HEK293 (cell line): ENCODE results near the gene TRUB2.

ENCODE experiments used
- CTCF ChIA-PET: fragments of 350-600 bp; formaldehyde crosslinking; extraction: SDS; loops from one replicate; lab custom pipeline; 2021; ENCODE audit warnings: antibody characterized with exemption; lab: Yijun Ruan, JAX
- POLR2A ChIA-PET: fragments of 300-600 bp; formaldehyde crosslinking; extraction: SDS; loops from one replicate; lab custom pipeline; 2020; ENCODE audit warnings: antibody characterized with exemption, inconsistent platforms; lab: Yijun Ruan, JAX
- H3K27ac ChIP-seq: fragments of 200-500 bp; sonication (Bioruptor generic); 2 replicates; pipeline ENCODE4 v1.5.1; 2014; ENCODE audit warnings: low read depth, low read length, control low read depth, inconsistent platforms; ENCODE audit errors: extremely low read depth
- H3K36me3 ChIP-seq, 2 experiments: fragments of 200-500 bp in 1 of 2; sonication (Bioruptor generic) in 1 of 2; 1 replicate in 1 of 2; 2 replicates in 1 of 2; pipeline ENCODE4 v1.5.1; 2014 to 2017; ENCODE audit warnings: inconsistent platforms in 2 of 2, low read length in 2 of 2; ENCODE audit not compliant: control insufficient read depth in 2 of 2, insufficient read depth in 1 of 2
- H3K4me1 ChIP-seq: fragments of 200-500 bp; sonication (Bioruptor generic); 2 replicates; pipeline ENCODE4 v1.5.1; 2014; ENCODE audit warnings: mild to moderate bottlenecking, low read length, inconsistent platforms; ENCODE audit not compliant: control insufficient read depth, insufficient read depth
- H3K4me3 ChIP-seq: 2 replicates; pipeline ENCODE4 v1.5.1; 2011; ENCODE audit warnings: low read depth, mild to moderate bottlenecking, control low read depth, low read length, moderate library complexity
- H3K9me3 ChIP-seq: fragments of 200-500 bp; sonication (Bioruptor generic); 2 replicates; pipeline ENCODE4 v1.5.1; 2014; ENCODE audit warnings: low read depth, low read length, inconsistent platforms; ENCODE audit not compliant: control insufficient read depth, insufficient read depth
- KLF17 ChIP-seq: fragments of 450-650 bp; formaldehyde crosslinking; IDR thresholded peaks from 2 replicates; pipeline ENCODE4 v1.5.1; 2016; ENCODE audit warnings: missing biosample characterization, missing genetic modification characterization
- MEIS1 ChIP-seq: sonication (generic); formaldehyde crosslinking; IDR thresholded peaks from 2 replicates; pipeline ENCODE4 v1.8.1; 2022; ENCODE audit warnings: missing genetic modification reagents, mild to moderate bottlenecking, borderline replicate concordance
- PRDM1 ChIP-seq: fragments of 450-650 bp; formaldehyde crosslinking; IDR thresholded peaks from 2 replicates; pipeline ENCODE4; 2016; ENCODE audit warnings: missing biosample characterization, missing genetic modification characterization
- PRDM4 ChIP-seq: fragments of 450-650 bp; formaldehyde crosslinking; IDR thresholded peaks from 2 replicates; pipeline ENCODE4 v1.5.1; 2017; ENCODE audit warnings: missing biosample characterization, missing genetic modification characterization
- SETDB1 ChIP-seq: IDR thresholded peaks from one replicate; pipeline ENCODE4 v1.6.1; 2017; ENCODE audit warnings: mild to moderate bottlenecking, low read length, moderate library complexity, mixed read lengths; ENCODE audit not compliant: insufficient read length
- SP3 ChIP-seq: fragments of 450-650 bp; formaldehyde crosslinking; IDR thresholded peaks from 2 replicates; pipeline ENCODE4 v1.5.1; 2016; ENCODE audit warnings: missing biosample characterization, missing genetic modification characterization
- ZNF10 ChIP-seq: fragments of 450-650 bp; formaldehyde crosslinking; IDR thresholded peaks from 2 replicates; pipeline ENCODE4 v1.5.1; 2017; ENCODE audit warnings: missing biosample characterization, missing genetic modification characterization
- ZNF16 ChIP-seq: fragments of 450-650 bp; formaldehyde crosslinking; IDR thresholded peaks from 2 replicates; pipeline ENCODE4 v1.5.1; 2016; ENCODE audit warnings: low read depth, missing biosample characterization, missing genetic modification characterization
- ZNF175 ChIP-seq: fragments of 450-650 bp; formaldehyde crosslinking; IDR thresholded peaks from 2 replicates; pipeline ENCODE4 v1.5.1; 2016; ENCODE audit warnings: missing biosample characterization, missing genetic modification characterization
- ZNF324 ChIP-seq: fragments of 450-650 bp; formaldehyde crosslinking; IDR thresholded peaks from 2 replicates; pipeline ENCODE4 v1.5.1; 2016; ENCODE audit warnings: missing biosample characterization, missing genetic modification characterization
- ZNF350 ChIP-seq: fragments of 450-650 bp; formaldehyde crosslinking; IDR thresholded peaks from 2 replicates; pipeline ENCODE4 v1.5.0; 2017; ENCODE audit warnings: missing biosample characterization, mild to moderate bottlenecking, missing genetic modification characterization
- ZNF391 ChIP-seq: fragments of 450-650 bp; formaldehyde crosslinking; IDR thresholded peaks from 2 replicates; pipeline ENCODE4 v1.5.1; 2016; ENCODE audit warnings: low read depth, missing biosample characterization, missing genetic modification characterization, borderline replicate concordance
- ZNF449 ChIP-seq: fragments of 450-650 bp; formaldehyde crosslinking; IDR thresholded peaks from 2 replicates; pipeline ENCODE4 v1.5.1; 2017; ENCODE audit warnings: missing biosample characterization, mild to moderate bottlenecking, missing genetic modification characterization, moderate library complexity
- ZNF529 ChIP-seq: fragments of 450-650 bp; formaldehyde crosslinking; IDR thresholded peaks from 2 replicates; pipeline ENCODE4 v1.5.1; 2017; ENCODE audit warnings: missing genetic modification characterization, missing biosample characterization; ENCODE audit not compliant: insufficient replicate concordance
- ZNF549 ChIP-seq: fragments of 450-650 bp; IDR thresholded peaks from 2 replicates; pipeline ENCODE4 v1.5.1; 2018; ENCODE audit warnings: missing biosample characterization, missing genetic modification characterization, mild to moderate bottlenecking, inconsistent platforms, moderate library complexity
- ZNF558 ChIP-seq: fragments of 450-650 bp; formaldehyde crosslinking; IDR thresholded peaks from 2 replicates; pipeline ENCODE4 v1.5.1; 2016; ENCODE audit warnings: missing biosample characterization, missing genetic modification characterization
- ZNF571 ChIP-seq: fragments of 450-650 bp; formaldehyde crosslinking; IDR thresholded peaks from 2 replicates; pipeline ENCODE4 v1.5.0; 2017; ENCODE audit warnings: missing biosample characterization, missing genetic modification characterization
- ZNF596 ChIP-seq: fragments of 450-650 bp; IDR thresholded peaks from 2 replicates; pipeline ENCODE4 v1.5.0; 2018; ENCODE audit warnings: missing biosample characterization, mild to moderate bottlenecking, missing genetic modification characterization, moderate library complexity
- ZNF621 ChIP-seq: fragments of 450-650 bp; formaldehyde crosslinking; IDR thresholded peaks from 2 replicates; pipeline ENCODE4 v1.5.1; 2017; ENCODE audit warnings: missing biosample characterization, missing genetic modification characterization
- ZNF645 ChIP-seq: fragments of 450-650 bp; formaldehyde crosslinking; IDR thresholded peaks from 2 replicates; pipeline ENCODE4; 2016; ENCODE audit warnings: missing biosample characterization, missing genetic modification characterization
- ZNF792 ChIP-seq: fragments of 450-650 bp; formaldehyde crosslinking; IDR thresholded peaks from 2 replicates; pipeline ENCODE4 v1.5.1; 2016; ENCODE audit warnings: missing biosample characterization, missing genetic modification characterization
- ZSCAN18 ChIP-seq: fragments of 450-650 bp; formaldehyde crosslinking; IDR thresholded peaks from 2 replicates; pipeline ENCODE4 v1.5.1; 2016; ENCODE audit warnings: missing biosample characterization, missing genetic modification characterization

Gene TRUB2

GRCh38 chr9:128292009-128292408 is 30.2 kb downstream of the TRUB2 start:
- ChIA-PET POLR2A (interaction anchor here (0.6 to 0.8 kb wide), 4 partner anchors 14 to 132 kb away, joined by 3 to 10 read pairs (median 5); partner anchors contain the start of gene BBLN), CTCF (interaction anchor here (0.5 to 4.4 kb wide), 8 partner anchors 29 to 586 kb away, joined by 3 to 26 read pairs (median 4); no protein-coding TSS in a partner anchor)
- Histone ChIP-seq H3K27ac (no peak overlapping the region), H3K4me3 (no peak overlapping the region), H3K4me1 (no peaks in the 10 kb centered on the region), H3K36me3 (peaks cover 0 to 16% of the 10 kb centered on the region in 2 experiments; a peak in 1 of 3 replicates), H3K9me3 (no peaks in the 10 kb centered on the region)
- TF ChIP-seq ZNF792 (tag by site-specific recombination) = no peak
- TF ChIP-seq ZSCAN18 = no peak
- TF ChIP-seq ZNF645 (tag by site-specific recombination) = no peak
- no peak for TF ChIP-seq ZNF571 (tag by site-specific recombination)
- TF ChIP-seq ZNF558 (tag by site-specific recombination) = no peak
- no peak for TF ChIP-seq MEIS1 (CRISPR knock-in tag)
- no peak for TF ChIP-seq SP3 (tag by site-specific recombination)
- TF ChIP-seq ZNF596 (tag by site-specific recombination) = no peak
- no peak for TF ChIP-seq ZNF529
- TF ChIP-seq SETDB1 = no peak
- TF ChIP-seq ZNF175 = no peak
- TF ChIP-seq ZNF391 (tag by site-specific recombination) = no peak
- TF ChIP-seq KLF17 (tag by site-specific recombination) = no peak
- no peak for TF ChIP-seq ZNF549
- TF ChIP-seq ZNF324 = no peak

GRCh38 chr9:128288273-128289004 is 33.8 kb downstream of the TRUB2 start:
- H3K36me3 ChIP-seq = peaks cover 0 to 39% of the 10 kb centered on the region in 2 experiments; a peak in 1 of 3 replicates
- TF ChIP-seq ZNF350 (tag by site-specific recombination) = no peak
- no peak for TF ChIP-seq ZNF16 (tag by site-specific recombination)
- no peak for TF ChIP-seq ZNF621 (tag by site-specific recombination)
- no peak for TF ChIP-seq ZNF10 (tag by site-specific recombination)
- no peak for TF ChIP-seq PRDM1
- TF ChIP-seq ZNF449 (tag by site-specific recombination) = peak; percentile 58; the same call in 1 of the 2 replicates
- no peak for TF ChIP-seq ZNF558 (tag by site-specific recombination)
- TF ChIP-seq PRDM4 = no peak
- no peaks in the 10 kb centered on the region for H3K9me3 ChIP-seq
- no peak overlapping the region for H3K27ac ChIP-seq
- no peaks in the 10 kb centered on the region for H3K4me1 ChIP-seq
- ChIA-PET POLR2A (interaction anchor here (0.6 to 3.5 kb wide), 2 partner anchors 12 to 205 kb away, joined by 4 to 23 read pairs; partner anchors contain the start of genes GOLGA2 and SWI5), CTCF (no interaction called here)
- no peak overlapping the region for H3K4me3 ChIP-seq
